HG02970 (cell line): ENCODE measurements around the gene DLGAP1.

Experiments
- ATAC-seq: cut with Tn5 transposase; IDR thresholded peaks from one replicate; pipeline ENCODE4 v1.9.1; 2021; ENCODE audit warnings: mild to moderate bottlenecking, moderate library complexity, moderate number of reproducible peaks; ENCODE audit not compliant: unreplicated experiment, low FRiP score

Gene DLGAP1

GRCh38 chr18:3502650-3503049, 952.5 kb downstream of the DLGAP1 start:
- ATAC-seq = no peak

GRCh38 chr18:3500016-3500415, 955.1 kb downstream of the DLGAP1 start:
- ATAC-seq = no peak

GRCh38 chr18:3499501-3499900, 955.6 kb downstream of the DLGAP1 start:
- ATAC-seq = no peak

GRCh38 chr18:3498698-3499471, 956.2 kb downstream of the DLGAP1 start:
- ATAC-seq = no peak

GRCh38 chr18:3495691-3496430, 959.2 kb downstream of the DLGAP1 start:
- no peak for ATAC-seq

GRCh38 chr18:3494569-3494968, 960.5 kb downstream of the DLGAP1 start:
- ATAC-seq = no peak

- no peak for ATAC-seq
Observed at GRCh38 chr18:3494245-3494526, 960.9 kb downstream of the DLGAP1 start.

- no peak for ATAC-seq
Observed at GRCh38 chr18:3493501-3494244, 961.4 kb downstream of the DLGAP1 start.

- ATAC-seq = no peak
Observed at GRCh38 chr18:3492721-3493120, 962.4 kb downstream of the DLGAP1 start.

- no peak for ATAC-seq
Observed at GRCh38 chr18:3491981-3492555, 963.0 kb downstream of the DLGAP1 start.

GRCh38 chr18:3489462-3489861, 965.6 kb downstream of the DLGAP1 start:
- no peak for ATAC-seq

GRCh38 chr18:3486512-3486911, 968.6 kb downstream of the DLGAP1 start:
- ATAC-seq = no peak

GRCh38 chr18:3485153-3486149, 969.7 kb downstream of the DLGAP1 start:
- ATAC-seq = no peak

- ATAC-seq = no peak
Observed at GRCh38 chr18:3482258-3482657, 972.8 kb downstream of the DLGAP1 start.

- ATAC-seq = no peak
Observed at GRCh38 chr18:3481696-3482210, 973.4 kb downstream of the DLGAP1 start.

GRCh38 chr18:3480827-3481573, 974.1 kb downstream of the DLGAP1 start:
- ATAC-seq = no peak

- ATAC-seq = no peak
Observed at GRCh38 chr18:3479978-3480509, 975.1 kb downstream of the DLGAP1 start.

GRCh38 chr18:3478262-3478978, 976.7 kb downstream of the DLGAP1 start:
- no peak for ATAC-seq
